Measurements from ENCODE around the gene ASAP2.

ASAP2 gene

GRCh38 chr2:9280224-9280623 lies 73.6 kb downstream of the ASAP2 start:
- DNase-seq, result no peak

GRCh38 chr2:9281145-9281544 lies 74.5 kb downstream of the ASAP2 start:
- DNase-seq, result no peak

GRCh38 chr2:9282128-9283112 lies 75.8 kb downstream of the ASAP2 start:
- DNase-seq, result no peak

GRCh38 chr2:9284521-9285297 lies 78.1 kb downstream of the ASAP2 start:
- no peak for DNase-seq

GRCh38 chr2:9285385-9285920 lies 78.8 kb downstream of the ASAP2 start:
- no peak for DNase-seq

- no peak for DNase-seq
These were observed 79.3 kb downstream of the ASAP2 start for GRCh38 chr2:9285921-9286320.

- no peak for DNase-seq
These were observed 80.2 kb downstream of the ASAP2 start for GRCh38 chr2:9286554-9287399.

GRCh38 chr2:9287400-9288045 lies 80.9 kb downstream of the ASAP2 start:
- no peak for DNase-seq

GRCh38 chr2:9288233-9288632 lies 81.6 kb downstream of the ASAP2 start:
- DNase-seq, result no peak

GRCh38 chr2:9288681-9289338 lies 82.2 kb downstream of the ASAP2 start:
- DNase-seq, result no peak

- DNase-seq, result no peak
These were observed 84.7 kb downstream of the ASAP2 start for GRCh38 chr2:9291331-9291730.

GRCh38 chr2:9291866-9292265 lies 85.3 kb downstream of the ASAP2 start:
- no peak for DNase-seq

- no peak for DNase-seq
These were observed 85.8 kb downstream of the ASAP2 start for GRCh38 chr2:9292426-9292825.

- no peak for DNase-seq
These were observed 88.2 kb downstream of the ASAP2 start for GRCh38 chr2:9294764-9295163.

- no peak for DNase-seq
These were observed 89.9 kb downstream of the ASAP2 start for GRCh38 chr2:9296559-9296958.

GRCh38 chr2:9297156-9297555 lies 90.5 kb downstream of the ASAP2 start:
- no peak for DNase-seq

- DNase-seq, result no peak
These were observed 91.2 kb downstream of the ASAP2 start for GRCh38 chr2:9297807-9298206.

- no peak for DNase-seq
These were observed 92.0 kb downstream of the ASAP2 start for GRCh38 chr2:9298583-9298982.

GRCh38 chr2:9299161-9300100 lies 92.8 kb downstream of the ASAP2 start:
- no peak for DNase-seq

GRCh38 chr2:9300214-9300613 lies 93.6 kb downstream of the ASAP2 start:
- DNase-seq, result no peak
